B cell (primary cell): ENCODE measurements around the gene ARMC5. TPM values are rescaled to one million over a fixed set of nuclear protein-coding genes. Genes with fewer than 3 reads are reported as not detected.

ENCODE experiments used
- ATAC-seq: fragments of 200-7000 bp; cut with Tn5 transposase; one replicate; pipeline ENCODE4 v1.10.0; 2021; ENCODE audit warnings: low read depth, mild to moderate bottlenecking, moderate number of reproducible peaks, moderate library complexity
- CTCF ChIA-PET: fragments of 350-600 bp; sonication (Branson Sonifier 250); formaldehyde crosslinking; loops from one replicate; lab custom pipeline; 2021; ENCODE audit warnings: antibody characterized with exemption, inconsistent platforms; lab: Charles Lee
- POLR2A ChIA-PET: fragments of 350-600 bp; sonication (Branson Sonifier 250); formaldehyde crosslinking; loops from one replicate; lab custom pipeline; 2021; ENCODE audit warnings: antibody characterized with exemption; lab: Charles Lee
- DNase-seq: peaks from one replicate; pipeline ENCODE4 v3.0.0; 2013
- H2AFZ ChIP-seq: 2 replicates; pipeline ENCODE4 v1.6.1; 2012; ENCODE audit warnings: mild to moderate bottlenecking, low read depth, low read length; ENCODE audit not compliant: insufficient read depth, poor library complexity, severe bottlenecking
- H3K27ac ChIP-seq, 2 donors: 1 replicate in 1 of 2; 2 replicates in 1 of 2; pipeline ENCODE4 v1.5.1; 2012 to 2013; ENCODE audit warnings: low read length in 2 of 2, mild to moderate bottlenecking in 2 of 2, moderate library complexity in 1 of 2
- H3K27me3 ChIP-seq, 4 experiments: fragments of 200-600 bp in 1 of 4; sonication (generic) in 1 of 4; replicated peaks in 1 of 4; 1 replicate in 2 of 4; 2 replicates in 2 of 4; pipeline versions ENCODE4 v1.6.1 to v1.7.0; 2013 to 2016; ENCODE audit warnings: low read length in 3 of 4, mild to moderate bottlenecking in 2 of 4, mixed read lengths in 1 of 4, moderate library complexity in 1 of 4; ENCODE audit not compliant: insufficient read depth in 4 of 4, control insufficient read depth in 3 of 4; ENCODE audit errors: control extremely low read depth in 1 of 4
- H3K36me3 ChIP-seq, 2 experiments: replicated peaks in 1 of 2; 1 replicate in 1 of 2; 2 replicates in 1 of 2; pipeline versions ENCODE4 v1.6.1 to v1.7.1; 2013; ENCODE audit warnings: low read length in 1 of 2; ENCODE audit not compliant: insufficient read depth in 2 of 2, control insufficient read depth in 1 of 2; ENCODE audit errors: control extremely low read depth in 1 of 2, extremely low read depth in 1 of 2
- H3K4me1 ChIP-seq, 2 donors: fragments of 200-600 bp in 1 of 2; sonication (generic) in 1 of 2; 1 replicate in 1 of 2; 2 replicates in 1 of 2; pipeline versions ENCODE4 v1.5.1 to v1.6.1; 2013 to 2017; ENCODE audit warnings: low read length in 2 of 2; ENCODE audit not compliant: control insufficient read depth in 2 of 2, insufficient read depth in 2 of 2
- H3K4me2 ChIP-seq: replicated peaks from 2 replicates; pipeline ENCODE3; 2012; ENCODE audit warnings: mild to moderate bottlenecking, low read depth, low read length; ENCODE audit not compliant: poor library complexity, severe bottlenecking
- H3K4me3 ChIP-seq, 5 experiments: fragments of 200-600 bp in 1 of 5; sonication (generic) in 1 of 5; 1 replicate in 3 of 5; 2 replicates in 2 of 5; pipeline versions ENCODE4 v1.5.1 to v1.7.0; 2011 to 2016; ENCODE audit warnings: low read length in 4 of 5, mild to moderate bottlenecking in 4 of 5, low read depth in 2 of 5, control low read depth in 1 of 5, moderate library complexity in 1 of 5; ENCODE audit not compliant: insufficient read depth in 1 of 5; ENCODE audit errors: control extremely low read depth in 1 of 5, extremely low read depth in 1 of 5
- H3K79me2 ChIP-seq: fragments of 200-600 bp; sonication (generic); one replicate; pipeline ENCODE4 v1.6.0; 2016; ENCODE audit warnings: low read length; ENCODE audit not compliant: control insufficient read depth, insufficient read depth
- H3K9ac ChIP-seq: fragments of 200-600 bp; sonication (generic); 2 replicates; pipeline ENCODE4 v1.6.1; 2017; ENCODE audit warnings: mild to moderate bottlenecking, low read length, moderate library complexity
- H3K9me3 ChIP-seq, 3 donors: one replicate each; pipeline versions ENCODE4 v1.6.1 to v1.7.1; 2013; ENCODE audit warnings: low read length in 2 of 3; ENCODE audit not compliant: control insufficient read depth in 2 of 3, insufficient read depth in 1 of 3; ENCODE audit errors: control extremely low read depth in 1 of 3
- H4K20me1 ChIP-seq: 2 replicates; pipeline ENCODE4 v1.6.0; 2012; ENCODE audit warnings: mild to moderate bottlenecking, low read length; ENCODE audit not compliant: insufficient read depth, control insufficient read depth, poor library complexity, severe bottlenecking
- H3K27ac Mint-ChIP-seq: one replicate; pipeline ENCODE4 v1.8.0; 2021; ENCODE audit warnings: mixed read lengths
- H3K27me3 Mint-ChIP-seq: one replicate; pipeline ENCODE4 v1.8.0; 2021; ENCODE audit warnings: mixed read lengths
- H3K4me1 Mint-ChIP-seq: one replicate; pipeline ENCODE4 v1.8.0; 2021; ENCODE audit warnings: mixed read lengths
- H3K4me3 Mint-ChIP-seq: one replicate; pipeline ENCODE4 v1.8.0; 2021; ENCODE audit warnings: mixed read lengths
- H3K9me3 Mint-ChIP-seq: one replicate; pipeline ENCODE4 v1.8.0; 2022; ENCODE audit warnings: mixed read lengths; ENCODE audit not compliant: insufficient read depth
- EZH2 ChIP-seq: IDR thresholded peaks from 2 replicates; pipeline ENCODE4 v1.6.1; 2012; ENCODE audit warnings: borderline replicate concordance, low read depth, mild to moderate bottlenecking, moderate library complexity, low read length; ENCODE audit not compliant: insufficient read depth, poor library complexity, severe bottlenecking
- WGBS: methylation state at CpG from one replicate; pipeline ENCODE4 v1.1.5; 2013; ENCODE audit warnings: missing lambda C conversion rate; ENCODE audit not compliant: insufficient coverage; 5-methylcytosine and 5-hydroxymethylcytosine counted together
- intact Hi-C: fragments of 100-400 bp; cut with micrococcal nuclease; formaldehyde crosslinking; loops from one replicate; pipeline ENCODE4 v1.10.0; 2022
- polyA plus RNA-seq: library from polyadenylated mRNA; depleted of rRNA; stranded (reverse); fragments of >200 nt; gene quantifications from 2 replicates; pipeline ENCODE4 v1.2.3, GENCODE V29; 2012
- total RNA-seq, 2 donors: library from RNA; stranded (reverse); fragments of 120-200 nt in 1 of 2; gene quantifications; 1 replicate in 1 of 2; 2 replicates in 1 of 2; pipeline versions ENCODE4 v1.2.3 to v1.2.4, GENCODE V29; 2013 to 2022
- TF ChIP-seq, protein P1 (sequence below): fragments of 200-600 bp; IDR thresholded peaks from one replicate; pipeline ENCODE4 v1.8.0; 2022; ENCODE audit warnings: antibody characterized with exemption, mild to moderate bottlenecking

The ARMC5 gene
- total and polyA plus RNA-seq, 2 donors (not counting 1 experiment from before 2014, with no cell fraction given): 11.7 to 15.4 TPM

DNA sequence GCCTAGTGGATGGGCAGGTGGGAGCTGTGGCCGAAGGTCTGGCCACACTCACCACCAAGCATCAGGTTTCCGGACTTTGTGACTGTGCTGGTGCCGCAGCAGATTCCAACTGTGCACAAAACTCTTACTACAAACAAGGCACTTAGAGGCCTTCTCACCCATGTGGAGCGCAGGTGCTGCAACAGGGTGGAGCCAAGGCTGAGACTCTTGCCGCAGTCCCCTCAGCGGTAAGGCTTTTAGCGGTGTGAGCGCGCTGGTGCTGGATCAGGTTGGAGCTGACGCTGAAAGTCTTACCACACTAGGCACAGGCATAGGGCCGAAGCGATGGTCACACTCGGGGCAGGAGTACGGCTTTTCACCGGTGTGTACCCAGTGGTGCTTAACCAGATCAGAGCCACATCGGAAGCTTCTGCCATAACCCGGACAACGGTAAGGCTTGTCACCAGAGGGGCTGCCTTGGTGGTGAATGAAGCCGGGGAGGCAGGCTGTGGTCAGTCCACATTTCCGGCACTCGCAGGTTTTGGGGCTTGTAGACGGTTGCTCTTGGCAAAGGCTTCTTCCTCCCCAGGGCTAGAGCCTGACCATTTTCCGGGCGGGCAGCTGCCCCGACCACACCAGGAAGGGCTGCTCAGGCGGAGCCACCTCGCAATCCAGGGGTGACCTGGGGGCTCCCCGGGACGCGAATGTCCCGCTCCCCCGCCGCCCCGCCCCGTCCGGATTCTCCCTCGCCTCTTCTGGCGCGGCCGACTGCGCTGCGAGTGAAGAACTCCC lies 1.0 kb upstream of the ARMC5 start:
- Mint-ChIP-seq H3K4me3 (peak overlapping the region; percentile 94), H3K27ac (peak overlapping the region; percentile 100), H3K4me1 (peaks cover 56% of the 10 kb centered on the region), H3K9me3 (no peaks in the 10 kb centered on the region), H3K27me3 (no peaks in the 10 kb centered on the region)
- intact Hi-C loops: loop anchor here (2.0 to 5.0 kb wide), 4 partner anchors 15 to 901 kb away; partner anchors contain the start of genes PYCARD, ZNF764 and ZNF843
- DNase-seq (peak; percentile 74), ATAC-seq (no peak)
- Histone ChIP-seq H4K20me1 (peaks cover 27% of the 10 kb centered on the region), H3K4me3 (peak overlapping the region; percentile 71 to 94 (median 87)), H3K4me1 (peaks cover 29 to 42% of the 10 kb centered on the region in 2 donors), H3K27ac (peak overlapping the region; percentile 94 to 99), H2AFZ (peak overlapping the region; percentile 81), H3K4me2 (peak overlapping the region; percentile 95), H3K9me3 (no peaks in the 10 kb centered on the region), H3K79me2 (peaks cover 21% of the 10 kb centered on the region), H3K27me3 (no peaks in the 10 kb centered on the region), H3K9ac (peak overlapping the region; percentile 95), H3K36me3 (peaks cover 0 to 9% of the 10 kb centered on the region in 2 experiments)
- ChIA-PET CTCF (interaction anchor here (1.0 to 7.2 kb wide), 6 partner anchors 14 to 413 kb away, joined by 3 to 43 read pairs (median 4); partner anchors contain the start of gene ZNF843), POLR2A (interaction anchor here (0.7 to 2.7 kb wide), 7 partner anchors 19 to 799 kb away, joined by 3 to 12 read pairs (median 8); partner anchors contain the start of genes FUS, ZNF646 and ZNF668)
- under 1% methylated on average over 42 of the region's 42 CpGs for WGBS
- TF ChIP-seq EZH2: no peak
- TF ChIP-seq, protein P1, sequence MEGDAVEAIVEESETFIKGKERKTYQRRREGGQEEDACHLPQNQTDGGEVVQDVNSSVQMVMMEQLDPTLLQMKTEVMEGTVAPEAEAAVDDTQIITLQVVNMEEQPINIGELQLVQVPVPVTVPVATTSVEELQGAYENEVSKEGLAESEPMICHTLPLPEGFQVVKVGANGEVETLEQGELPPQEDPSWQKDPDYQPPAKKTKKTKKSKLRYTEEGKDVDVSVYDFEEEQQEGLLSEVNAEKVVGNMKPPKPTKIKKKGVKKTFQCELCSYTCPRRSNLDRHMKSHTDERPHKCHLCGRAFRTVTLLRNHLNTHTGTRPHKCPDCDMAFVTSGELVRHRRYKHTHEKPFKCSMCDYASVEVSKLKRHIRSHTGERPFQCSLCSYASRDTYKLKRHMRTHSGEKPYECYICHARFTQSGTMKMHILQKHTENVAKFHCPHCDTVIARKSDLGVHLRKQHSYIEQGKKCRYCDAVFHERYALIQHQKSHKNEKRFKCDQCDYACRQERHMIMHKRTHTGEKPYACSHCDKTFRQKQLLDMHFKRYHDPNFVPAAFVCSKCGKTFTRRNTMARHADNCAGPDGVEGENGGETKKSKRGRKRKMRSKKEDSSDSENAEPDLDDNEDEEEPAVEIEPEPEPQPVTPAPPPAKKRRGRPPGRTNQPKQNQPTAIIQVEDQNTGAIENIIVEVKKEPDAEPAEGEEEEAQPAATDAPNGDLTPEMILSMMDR: no peak
